H1 (cell line): Measurements from ENCODE around the gene CSAD. TPM values are rescaled to one million over a fixed set of nuclear protein-coding genes. Genes with fewer than 3 reads are reported as not detected.
A peak's percentile ranks its signal among the peaks of the same experiment; 100 is the strongest.

ENCODE experiments used
- CTCF ChIA-PET: fragments of 300-600 bp; sonication (Branson Sonifier 250); formaldehyde crosslinking; loops from one replicate; lab custom pipeline; 2021; ENCODE audit not compliant: partially characterized antibody; lab: Charles Lee
- POLR2A ChIA-PET: fragments of 300-600 bp; sonication (Branson Sonifier 250); formaldehyde crosslinking; loops from one replicate; lab custom pipeline; 2021; ENCODE audit warnings: inconsistent platforms; ENCODE audit not compliant: partially characterized antibody; lab: Charles Lee
- DNase-seq, 2 experiments: peaks; one replicate each; pipeline versions ENCODE4 v3.0.0 to v3.0.0-alpha.2; 2010 to 2022; ENCODE audit warnings: low spot score in 2 of 2, low read depth in 1 of 2, mixed read lengths in 1 of 2
- FAIRE-seq: peaks from 2 replicates; lab custom pipeline; 2011; peaks lifted over from hg19 to GRCh38; lab: Jason Lieb, UNC
- H2AFZ ChIP-seq: 2 replicates; pipeline ENCODE4 v1.8.1; 2012; ENCODE audit warnings: low read length, inconsistent platforms
- H2AK5ac ChIP-seq: 2 replicates; pipeline ENCODE4 v1.6.1; 2013; ENCODE audit warnings: low read depth, low read length
- H2BK120ac ChIP-seq: replicated peaks from 2 replicates; pipeline ENCODE3; 2013; ENCODE audit warnings: low read depth, low read length, inconsistent platforms
- H2BK12ac ChIP-seq: 2 replicates; pipeline ENCODE4 v1.6.1; 2013; ENCODE audit warnings: low read depth, low read length
- H2BK15ac ChIP-seq: 2 replicates; pipeline ENCODE4 v1.6.1; 2013; ENCODE audit warnings: low read length
- H2BK20ac ChIP-seq: 2 replicates; pipeline ENCODE4 v1.6.1; 2013; ENCODE audit warnings: low read length
- H2BK5ac ChIP-seq: 2 replicates; pipeline ENCODE4 v1.6.1; 2013; ENCODE audit warnings: low read depth, low read length
- H3K14ac ChIP-seq: 2 replicates; pipeline ENCODE4 v1.6.1; 2013; ENCODE audit warnings: inconsistent platforms; ENCODE audit not compliant: insufficient read length
- H3K18ac ChIP-seq: 2 replicates; pipeline ENCODE4 v1.6.1; 2013; ENCODE audit warnings: low read length; ENCODE audit errors: extremely low read depth
- H3K23ac ChIP-seq: 2 replicates; pipeline ENCODE4 v1.6.1; 2013; ENCODE audit warnings: inconsistent platforms; ENCODE audit not compliant: insufficient read length
- H3K23me2 ChIP-seq: 2 replicates; pipeline ENCODE4 v1.6.1; 2013; ENCODE audit warnings: low read depth, low read length
- H3K27ac ChIP-seq: 2 replicates; pipeline ENCODE4 v1.6.1; 2011; ENCODE audit warnings: low read depth, low read length, inconsistent platforms
- H3K27me3 ChIP-seq, 4 experiments: replicated peaks in 1 of 4; 1 replicate in 1 of 4; 2 replicates in 3 of 4; pipeline versions ENCODE4 v1.6.1 to v1.8.1; 2011 to 2013; ENCODE audit warnings: low read length in 3 of 4, mild to moderate bottlenecking in 3 of 4, inconsistent platforms in 2 of 4, mixed read lengths in 2 of 4, moderate library complexity in 1 of 4; ENCODE audit not compliant: control insufficient read depth in 3 of 4, insufficient read depth in 3 of 4; ENCODE audit errors: extremely low read depth in 1 of 4
- H3K36me3 ChIP-seq, 4 experiments: 2 replicates each; pipeline versions ENCODE4 v1.6.1 to v1.8.1; 2011 to 2013; ENCODE audit warnings: mild to moderate bottlenecking in 4 of 4, low read length in 3 of 4, moderate library complexity in 2 of 4, control low read depth in 1 of 4, inconsistent platforms in 1 of 4; ENCODE audit not compliant: insufficient read depth in 4 of 4, control insufficient read depth in 2 of 4
- H3K4ac ChIP-seq: replicated peaks from 2 replicates; pipeline ENCODE3; 2013; ENCODE audit warnings: low read length, low read depth, mixed read lengths, inconsistent platforms; ENCODE audit not compliant: insufficient read length
- H3K4me1 ChIP-seq, 4 experiments: replicated peaks in 1 of 4; 1 replicate in 1 of 4; 2 replicates in 3 of 4; pipeline versions ENCODE4 v1.6.1 to v1.8.1; 2011 to 2013; ENCODE audit warnings: low read length in 3 of 4, inconsistent platforms in 2 of 4, mixed read lengths in 1 of 4; ENCODE audit not compliant: insufficient read depth in 4 of 4, control insufficient read depth in 3 of 4
- H3K4me2 ChIP-seq, 2 experiments: 2 replicates each; pipeline versions ENCODE4 v1.6.1 to v1.8.1; 2011 to 2013; ENCODE audit warnings: low read depth in 2 of 2, low read length in 2 of 2, control low read depth in 1 of 2, inconsistent platforms in 1 of 2, mild to moderate bottlenecking in 1 of 2; ENCODE audit not compliant: insufficient read depth in 1 of 2
- H3K4me3 ChIP-seq, 4 experiments: fragments of 200-600, 300-600 bp in 1 of 4; sonication (generic), shearing (Covaris generic), sonication (Bioruptor Twin) in 1 of 4; 2 replicates each; pipeline versions ENCODE4 v1.5.1 to v1.8.1; 2011 to 2016; ENCODE audit warnings: low read length in 4 of 4, low read depth in 3 of 4, control low read depth in 2 of 4, inconsistent platforms in 2 of 4, mild to moderate bottlenecking in 2 of 4, mixed read lengths in 1 of 4, moderate library complexity in 1 of 4; ENCODE audit not compliant: insufficient read depth in 2 of 4; ENCODE audit errors: extremely low read depth in 1 of 4
- H3K56ac ChIP-seq: replicated peaks from 2 replicates; pipeline ENCODE3; 2013; ENCODE audit warnings: low read depth, mild to moderate bottlenecking, mixed read lengths, low read length, inconsistent platforms; ENCODE audit not compliant: insufficient read length
- H3K79me1 ChIP-seq: 2 replicates; pipeline ENCODE4 v1.6.1; 2013; ENCODE audit warnings: low read depth, low read length, control low read depth
- H3K79me2 ChIP-seq, 2 experiments: 2 replicates each; pipeline versions ENCODE4 v1.6.1 to v1.8.1; 2012 to 2013; ENCODE audit warnings: low read length in 2 of 2, mild to moderate bottlenecking in 2 of 2, inconsistent platforms in 1 of 2; ENCODE audit not compliant: insufficient read depth in 2 of 2, control insufficient read depth in 1 of 2
- H3K9ac ChIP-seq, 4 experiments: replicated peaks in 1 of 4; 1 replicate in 1 of 4; 2 replicates in 3 of 4; pipeline versions ENCODE4 v1.6.1 to v1.8.1; 2011 to 2013; ENCODE audit warnings: low read depth in 3 of 4, low read length in 3 of 4, control low read depth in 2 of 4, mild to moderate bottlenecking in 2 of 4, moderate library complexity in 2 of 4, inconsistent platforms in 1 of 4; ENCODE audit errors: extremely low read depth in 1 of 4
- H3K9me3 ChIP-seq, 2 experiments: 2 replicates each; pipeline versions ENCODE4 v1.6.1 to v1.8.1; 2012 to 2013; ENCODE audit warnings: mild to moderate bottlenecking in 2 of 2, moderate library complexity in 2 of 2, control low read depth in 1 of 2, inconsistent platforms in 1 of 2, low read depth in 1 of 2, low read length in 1 of 2, mixed read lengths in 1 of 2; ENCODE audit not compliant: insufficient read depth in 2 of 2
- H4K20me1 ChIP-seq, 2 experiments: replicated peaks in 1 of 2; 2 replicates each; pipeline versions ENCODE3 to v1.8.1; 2011 to 2013; ENCODE audit warnings: inconsistent platforms in 2 of 2, low read length in 2 of 2, mild to moderate bottlenecking in 1 of 2; ENCODE audit not compliant: insufficient read depth in 2 of 2, control insufficient read depth in 1 of 2
- H4K5ac ChIP-seq: 2 replicates; pipeline ENCODE4 v1.6.1; 2013; ENCODE audit warnings: low read length, low read depth, mixed read lengths, inconsistent platforms; ENCODE audit not compliant: insufficient read length
- H4K8ac ChIP-seq: 2 replicates; pipeline ENCODE4 v1.8.0; 2013; ENCODE audit warnings: mild to moderate bottlenecking, moderate library complexity, low read length, inconsistent platforms; ENCODE audit not compliant: insufficient read depth; ENCODE audit errors: extremely low read depth
- H4K91ac ChIP-seq: replicated peaks from 2 replicates; pipeline ENCODE3; 2013; ENCODE audit warnings: low read length, mixed read lengths, inconsistent platforms; ENCODE audit not compliant: insufficient read length
- ASH2L ChIP-seq: fragments of 200-600, 300-600 bp; sonication (generic); IDR thresholded peaks from one replicate; pipeline ENCODE4 v1.7.1; 2017; ENCODE audit warnings: low read length
- ATF3 ChIP-seq: IDR thresholded peaks from 2 replicates; pipeline ENCODE4 v1.6.1; 2011; ENCODE audit warnings: low read depth, mild to moderate bottlenecking, low read length; ENCODE audit not compliant: insufficient read depth
- EGR1 ChIP-seq: IDR thresholded peaks from 2 replicates; pipeline ENCODE4 v1.6.1; 2011; ENCODE audit warnings: low read depth, low read length, borderline replicate concordance
- KDM5A ChIP-seq: fragments of 200-600 bp; IDR thresholded peaks from 2 replicates; pipeline ENCODE4 v1.7.1; 2012; ENCODE audit warnings: mild to moderate bottlenecking, low read length, inconsistent platforms, mixed read lengths
- MAFK ChIP-seq: IDR thresholded peaks from 2 replicates; pipeline ENCODE4 v1.6.1; 2012; ENCODE audit warnings: low read depth, mild to moderate bottlenecking, improper control_type of control experiment, low read length
- PHF8 ChIP-seq: fragments of 200-600 bp; sonication (generic); conservative IDR thresholded peaks from 2 replicates; pipeline ENCODE4 v1.7.1; 2012; ENCODE audit warnings: low read depth, mild to moderate bottlenecking, inconsistent platforms, low read length, moderate library complexity
- SIN3A ChIP-seq, 2 experiments: IDR thresholded peaks in 1 of 2; conservative IDR thresholded peaks in 1 of 2; 2 replicates each; pipeline ENCODE4 v1.6.1; 2011 to 2012; ENCODE audit warnings: low read length in 2 of 2, improper control_type of control experiment in 1 of 2, low read depth in 1 of 2, mild to moderate bottlenecking in 1 of 2
- TCF12 ChIP-seq: IDR thresholded peaks from 2 replicates; pipeline ENCODE4 v1.6.1; 2011; ENCODE audit warnings: low read depth, mild to moderate bottlenecking, low read length
- ZNF274 ChIP-seq: IDR thresholded peaks from 2 replicates; pipeline ENCODE4 v1.7.0; 2012; ENCODE audit warnings: low read length, borderline replicate concordance; ENCODE audit errors: extremely low read depth
- WGBS, 2 experiments: shearing (Covaris generic) in 1 of 2; methylation state at CpG; one replicate each; pipeline versions ENCODE4 v1.1.6 to v1.1.7; 2013 to 2015; ENCODE audit warnings: low lambda C conversion rate in 2 of 2, mixed read lengths in 2 of 2, inconsistent platforms in 1 of 2, low coverage in 1 of 2, missing lambda C conversion rate in 1 of 2; ENCODE audit not compliant: insufficient replicate concordance in 2 of 2, insufficient coverage in 1 of 2, insufficient read length in 1 of 2; ENCODE audit errors: extremely low coverage in 1 of 2, missing lambda C conversion rate in 1 of 2; 5-methylcytosine and 5-hydroxymethylcytosine counted together
- polyA plus RNA-seq, 7 experiments: library from polyadenylated mRNA; depleted of rRNA in 3 of 7; stranded (reverse) in 5 of 7; unstranded in 2 of 7; fragments of >200 nt in 5 of 7; fragments of 200-250 nt in 2 of 7; gene quantifications; 1 replicate in 5 of 7; 2 replicates in 1 of 7; 4 replicates in 1 of 7; pipeline versions ENCODE4 v1.2.1 to v1.2.3, GENCODE V29; 2011 to 2013; ENCODE audit warnings: missing spikeins in 2 of 7, mixed read lengths in 2 of 7
- total RNA-seq: library from RNA; stranded (reverse); fragmentation: NEBNext Ultra II Directional; extraction: Animal tissue kit (Norgen Biotek cat#: 25700); gene quantifications from 2 replicates; pipeline ENCODE4 v1.2.1, GENCODE V29; 2021

Gene CSAD
- total and polyA plus RNA-seq, 2 of the 8 experiments (the other 6 are each of a cell fraction or from before 2014, with no cell fraction given): 8.8 to 11.3 TPM

- Histone ChIP-seq H3K4ac (peak overlapping the region; percentile 1), H2AK5ac (peak overlapping the region; percentile 78; the same call in 1 of the 2 replicates), H3K23me2 (peaks cover 31% of the 10 kb centered on the region), H3K4me1 (peaks cover 35 to 66% (median 50%) of the 10 kb centered on the region in 4 experiments), H3K14ac (peak overlapping the region; percentile 5), H3K79me1 (peaks cover 6% of the 10 kb centered on the region), H3K56ac (peak overlapping the region; percentile 77), H2AFZ (no peak overlapping the region; the same call in 1 of the 2 replicates), H3K9ac (peak overlapping the region in 3 of 4 experiments; percentile 54 to 62 (median 61); a peak in 3 of 7 replicates), H3K18ac (peak overlapping the region; percentile 86), H4K91ac (peak overlapping the region; percentile 93), H4K8ac (peak overlapping the region; percentile 41; the same call in 1 of the 2 replicates), H2BK5ac (peak overlapping the region; percentile 95; the same call in 1 of the 2 replicates), H3K23ac (no peak overlapping the region), H3K27me3 (peaks cover 0 to 3% (median 0%) of the 10 kb centered on the region in 4 experiments; a peak in 1 of 7 replicates), H3K79me2 (peaks cover 5 to 24% of the 10 kb centered on the region in 2 experiments), H3K4me2 (peak overlapping the region; percentile 99 to 100), H2BK120ac (no peak overlapping the region), H3K36me3 (no peaks in the 10 kb centered on the region; a peak in 1 of 8 replicates), H2BK15ac (0 out of 2 replicates have a peak overlapping the region, but pooled peaks have one; percentile 65), H3K9me3 (no peaks in the 10 kb centered on the region), H2BK20ac (no peak overlapping the region), H4K20me1 (peaks cover 0 to 3% of the 10 kb centered on the region in 2 experiments), H2BK12ac (peak overlapping the region; percentile 60; the same call in 1 of the 2 replicates), H4K5ac (peak overlapping the region; percentile 30), H3K4me3 (peak overlapping the region; percentile 73 to 97 (median 82)), H3K27ac (peak overlapping the region; percentile 66)
- FAIRE-seq (no peak), DNase-seq (peak in 1 of 2 experiments; percentile 90)
- ChIA-PET POLR2A (interaction anchor here (0.6 to 13.6 kb wide), 10 partner anchors 8 to 142 kb away, joined by 3 to 151 read pairs (median 4); partner anchors contain the start of genes ESPL1, RARG and SOAT2), CTCF (interaction anchor here (1.2 to 22.3 kb wide), 5 partner anchors 11 to 67 kb away, joined by 4 to 654 read pairs (median 21); partner anchors contain the start of genes ESPL1 and RARG)
- WGBS, 2 experiments: 3% methylated on average over 42 of the region's 72 CpGs; no CpG with 5 or more reads in 1 of the 2 experiments
- no peak for TF ChIP-seq MAFK
- TF ChIP-seq KDM5A: no peak
- peak; percentile 61 for TF ChIP-seq ASH2L
- TF ChIP-seq EGR1: peak; percentile 37; the same call in 1 of the 2 replicates
- TF ChIP-seq TCF12: no peak
- TF ChIP-seq PHF8: 0 out of 2 replicates have a peak, but pooled peaks have one; percentile 35
- no peak for TF ChIP-seq ZNF274
- TF ChIP-seq SIN3A (conservative IDR thresholded peaks at IDR 0.05 in 1 of 2, IDR thresholded peaks at IDR 0.05 in 1 of 2; ENCODE audit: low read depth in 1 of 2, low read length in 2 of 2): 0 out of 4 replicates have a peak, but pooled peaks of 1 of the 2 experiments have one; percentile 18
- no peak for TF ChIP-seq ATF3
Measured at GRCh38 chr12:53221203-53222080, 40.7 kb upstream of the CSAD start.
